Muscle layer of duodenum (tissue), 2 donors: ENCODE results near the gene TPRKB.
"Not testable (repeated sequence)": the region's sequence is repeated elsewhere in the genome, so short reads cannot be mapped to it uniquely, and the experiment has no call there.

Experiments used
- H3K27ac ChIP-seq: one replicate; pipeline ENCODE4 v1.7.0; 2013; ENCODE audit warnings: mild to moderate bottlenecking, low read length
- H3K27me3 ChIP-seq: one replicate; pipeline ENCODE4 v1.7.0; 2013; ENCODE audit warnings: low read depth, mild to moderate bottlenecking, control low read depth, low read length
- H3K36me3 ChIP-seq, 2 donors: one replicate each; pipeline ENCODE4 v1.7.0; 2013; ENCODE audit warnings: low read length in 2 of 2, control low read depth in 1 of 2, mild to moderate bottlenecking in 1 of 2; ENCODE audit not compliant: insufficient read depth in 2 of 2, control insufficient read depth in 1 of 2
- H3K4me1 ChIP-seq, 2 donors: one replicate each; pipeline ENCODE4 v1.7.0; 2013; ENCODE audit warnings: low read length in 2 of 2, mild to moderate bottlenecking in 2 of 2, control low read depth in 1 of 2, moderate library complexity in 1 of 2; ENCODE audit not compliant: insufficient read depth in 2 of 2, control insufficient read depth in 1 of 2
- H3K4me3 ChIP-seq, 2 donors: one replicate each; pipeline ENCODE4 v1.7.0; 2013; ENCODE audit warnings: low read length in 2 of 2, low read depth in 1 of 2, mild to moderate bottlenecking in 1 of 2
- H3K9me3 ChIP-seq, 2 donors: one replicate each; pipeline ENCODE4 v1.7.0; 2013; ENCODE audit warnings: low read length in 2 of 2, control low read depth in 1 of 2, mild to moderate bottlenecking in 1 of 2; ENCODE audit not compliant: control insufficient read depth in 1 of 2
- donor health status: healthy.

TPRKB gene

DNA sequence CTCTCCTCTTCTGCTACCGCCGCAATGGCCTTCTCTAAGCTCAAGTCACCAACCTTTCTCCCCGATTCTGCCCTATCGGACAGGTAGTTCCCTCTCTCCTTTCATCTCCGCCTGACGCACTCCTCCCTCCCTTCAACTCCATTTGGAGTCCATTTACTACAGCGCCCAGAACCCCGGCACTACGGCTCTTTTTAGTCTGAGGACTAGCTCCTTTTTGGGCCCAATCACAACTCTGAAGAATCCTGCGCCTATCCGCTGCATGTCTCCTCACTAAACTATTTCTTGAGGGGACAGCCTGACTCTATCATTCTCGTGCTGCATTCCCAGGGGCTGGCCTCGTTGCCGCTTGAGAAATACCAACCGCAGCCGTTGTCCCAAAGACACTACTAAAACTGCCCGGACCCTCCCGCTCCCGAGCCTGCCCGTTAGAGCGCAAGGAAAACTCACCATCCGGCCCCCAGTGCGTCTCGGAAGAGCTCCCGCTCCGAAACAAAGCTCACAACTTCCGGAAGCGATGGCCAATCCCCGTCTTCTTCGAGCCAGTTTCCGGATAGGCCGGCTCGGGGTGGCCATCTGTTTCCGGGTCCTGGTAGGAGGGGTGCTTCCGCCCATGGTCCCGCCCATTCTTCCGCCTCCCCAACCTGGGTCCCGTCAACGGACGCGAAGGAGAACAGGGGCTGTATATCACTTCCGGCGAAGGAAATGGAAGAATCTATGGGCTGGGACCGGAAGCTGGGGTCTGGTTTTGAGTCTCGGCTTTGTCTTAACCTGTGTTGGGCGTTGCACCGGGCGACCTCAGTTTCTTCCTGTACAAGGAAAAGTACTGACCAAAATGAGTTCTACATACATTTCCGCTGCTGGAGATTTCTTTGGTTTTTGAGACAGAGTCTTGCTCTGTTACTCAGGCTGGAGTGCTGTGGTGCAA is at the start of gene TPRKB:
Gene TPRKB (minus strand): TSS at position 491 of the 925 bp plus-strand sequence. CDS start 2,776 bp downstream, outside the sequence.
- Histone ChIP-seq H3K4me1 (peaks cover 5 to 9% of the 10 kb centered on the region in 2 donors), H3K9me3 (no peaks in the 10 kb centered on the region), H3K27me3 (no peaks in the 10 kb centered on the region), H3K27ac (peak within 1 kb of the TSS; percentile 76), H3K4me3 (peak within 1 kb of the TSS; percentile 79 to 100), H3K36me3 (peaks cover 16 to 24% of the 10 kb centered on the region in 2 donors)

DNA sequence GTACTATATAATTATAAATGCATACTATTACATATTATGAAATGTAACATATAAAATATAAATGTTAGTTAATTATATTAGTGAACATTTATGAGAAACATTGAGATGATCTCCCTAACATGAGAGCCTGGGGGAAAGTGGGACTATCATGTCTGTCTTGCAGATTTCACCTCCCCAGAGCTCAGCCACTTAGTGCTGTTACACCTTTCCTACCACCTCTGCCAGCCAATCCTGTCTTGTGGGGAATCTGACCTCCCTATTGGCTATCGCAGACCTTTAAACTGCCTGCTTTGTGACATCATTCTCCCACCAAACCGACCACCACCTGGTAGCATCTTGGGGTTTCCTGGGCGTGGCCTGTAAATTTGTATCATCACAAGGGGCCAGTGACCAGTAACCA is 46.7 kb upstream of the TPRKB start, which contains the start of gene C2orf78:
Gene C2orf78 (plus strand): TSS at position 301 of the 400 bp plus-strand sequence. CDS start 127 bp downstream, outside the sequence.
- not testable (repeated sequence) for H3K4me3 ChIP-seq, H3K4me1 ChIP-seq, H3K27me3 ChIP-seq, H3K27ac ChIP-seq, H3K36me3 ChIP-seq, H3K9me3 ChIP-seq

DNA sequence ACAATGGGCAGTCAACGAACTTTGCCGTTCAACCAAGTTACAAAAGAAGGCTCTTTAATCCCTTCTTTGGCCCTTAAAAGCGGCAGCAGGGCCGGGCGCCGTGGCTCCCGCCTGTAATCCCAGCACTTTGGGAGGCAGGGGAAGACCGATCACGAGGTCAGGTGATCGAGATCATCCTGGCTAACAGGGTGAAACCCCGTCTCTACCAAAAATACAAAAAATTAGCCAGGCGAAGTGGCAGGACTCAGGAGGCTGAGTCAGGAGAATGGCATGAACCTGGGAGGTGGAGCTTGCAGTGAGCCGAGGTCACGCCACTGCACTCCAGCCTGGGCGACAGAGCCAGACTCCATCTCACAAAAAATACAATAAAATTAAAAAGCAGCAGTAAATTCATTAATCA is 46.3 kb upstream of the TPRKB start:
- not testable (repeated sequence) for H3K36me3 ChIP-seq, H3K27ac ChIP-seq, H3K27me3 ChIP-seq, H3K4me3 ChIP-seq, H3K9me3 ChIP-seq
- peaks cover 3 to 11% of the 10 kb centered on the region in 2 donors for H3K4me1 ChIP-seq

GRCh38 chr2:73780237-73780582 is 43.1 kb upstream of the TPRKB start:
- Histone ChIP-seq H3K9me3 (no peaks in the 10 kb centered on the region), H3K27me3 (no peaks in the 10 kb centered on the region), H3K4me3 (peak overlapping the region; percentile 98 to 100), H3K36me3 (peaks cover 10 to 11% of the 10 kb centered on the region in 2 donors), H3K4me1 (peaks cover 11 to 20% of the 10 kb centered on the region in 2 donors), H3K27ac (peak overlapping the region; percentile 97)

DNA sequence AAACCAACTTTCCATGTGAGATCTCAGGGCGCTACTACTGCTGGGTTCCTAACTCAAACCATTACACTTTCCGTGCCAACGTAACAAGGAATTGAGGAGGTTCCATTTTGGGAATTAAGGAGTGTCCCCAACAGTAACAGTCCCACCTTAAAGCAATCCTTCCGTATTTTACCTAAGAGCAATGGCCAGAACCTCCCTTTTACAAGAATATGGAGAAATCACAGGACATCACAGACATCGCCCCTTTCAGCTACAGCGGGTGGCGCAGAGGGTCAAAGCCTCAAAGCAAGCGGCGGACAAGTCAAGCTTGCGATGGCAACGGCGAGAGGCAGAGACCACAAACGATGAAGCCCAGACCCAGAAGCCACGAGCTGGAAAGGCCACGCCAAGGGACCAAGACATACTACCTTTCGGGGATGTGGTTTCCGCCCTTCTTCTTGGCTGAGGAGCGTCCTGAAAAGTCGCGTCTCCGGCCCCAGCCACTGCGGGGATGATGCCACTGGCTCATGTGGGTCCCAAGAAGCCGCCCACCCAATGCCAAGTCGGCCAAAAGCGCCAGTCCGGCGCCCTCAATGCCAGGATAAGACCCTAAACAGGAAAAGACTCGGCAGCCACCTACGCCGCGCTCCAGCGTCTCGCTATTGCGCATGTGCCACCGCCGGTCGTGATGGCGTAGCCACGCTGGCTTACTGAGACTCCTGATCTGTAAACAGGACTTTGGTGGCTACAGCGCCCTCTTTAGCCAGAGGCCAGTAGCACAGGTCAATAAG is 42.5 kb upstream of the TPRKB start, which contains the start of gene DUSP11:
Gene DUSP11 (minus strand): TSS at position 637 of the 770 bp plus-strand sequence. CDS start 129 bp downstream, at position 508.
- Histone ChIP-seq H3K4me1 (peaks cover 11 to 20% of the 10 kb centered on the region in 2 donors), H3K27ac (peak within 1 kb of the TSS; percentile 97), H3K36me3 (peaks cover 11 to 15% of the 10 kb centered on the region in 2 donors), H3K27me3 (no peaks in the 10 kb centered on the region), H3K4me3 (peak within 1 kb of the TSS; percentile 98 to 100), H3K9me3 (no peaks in the 10 kb centered on the region)

DNA sequence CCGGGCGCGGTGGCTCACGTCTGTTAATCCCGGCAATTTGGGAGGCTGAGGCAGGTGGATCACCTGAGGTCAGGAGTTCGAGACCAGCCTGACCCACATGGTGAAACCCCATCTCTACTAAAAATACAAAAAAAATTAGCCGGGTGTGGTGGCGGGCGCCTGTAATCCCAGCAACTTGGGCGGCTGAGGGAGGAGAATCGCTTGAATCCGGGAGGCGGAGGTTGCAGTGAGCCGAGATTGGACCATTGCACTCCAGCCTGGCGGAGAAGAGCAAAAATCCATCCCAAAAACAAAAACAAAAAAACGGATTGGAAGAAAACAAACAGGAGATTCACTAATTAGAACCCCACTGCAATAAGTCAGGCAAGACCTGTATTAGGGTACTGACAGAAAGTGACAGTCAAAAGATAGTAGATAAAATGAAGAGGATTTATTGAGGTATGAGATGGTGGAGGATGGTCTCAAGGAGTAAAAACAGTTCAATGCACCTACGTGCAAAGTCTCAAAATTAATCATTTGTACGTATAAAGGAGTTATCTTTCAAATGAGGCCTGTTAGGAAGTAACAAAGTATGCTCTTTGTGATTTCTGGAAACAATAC is 41.8 kb upstream of the TPRKB start:
- Histone ChIP-seq H3K4me1 (peaks cover 11 to 20% of the 10 kb centered on the region in 2 donors), H3K27ac (peak overlapping the region; percentile 97), H3K4me3 (peak overlapping the region; percentile 98 to 100), H3K36me3 (peaks cover 17 to 22% of the 10 kb centered on the region in 2 donors)
- H3K27me3 ChIP-seq, H3K9me3 ChIP-seq: not testable (repeated sequence)

GRCh38 chr2:73776869-73777519 is 39.8 kb upstream of the TPRKB start:
- peaks cover 11 to 20% of the 10 kb centered on the region in 2 donors for H3K4me1 ChIP-seq
- no peaks in the 10 kb centered on the region for H3K27me3 ChIP-seq
- no peak overlapping the region for H3K27ac ChIP-seq
- H3K36me3 ChIP-seq = peaks cover 28 to 39% of the 10 kb centered on the region in 2 donors
- no peaks in the 10 kb centered on the region for H3K9me3 ChIP-seq
- no peak overlapping the region for H3K4me3 ChIP-seq

GRCh38 chr2:73776381-73776780 is 39.2 kb upstream of the TPRKB start:
- peaks cover 11 to 20% of the 10 kb centered on the region in 2 donors for H3K4me1 ChIP-seq
- no peak overlapping the region for H3K27ac ChIP-seq
- no peaks in the 10 kb centered on the region for H3K9me3 ChIP-seq
- no peaks in the 10 kb centered on the region for H3K27me3 ChIP-seq
- peaks cover 31 to 40% of the 10 kb centered on the region in 2 donors for H3K36me3 ChIP-seq
- H3K4me3 ChIP-seq = no peak overlapping the region

DNA sequence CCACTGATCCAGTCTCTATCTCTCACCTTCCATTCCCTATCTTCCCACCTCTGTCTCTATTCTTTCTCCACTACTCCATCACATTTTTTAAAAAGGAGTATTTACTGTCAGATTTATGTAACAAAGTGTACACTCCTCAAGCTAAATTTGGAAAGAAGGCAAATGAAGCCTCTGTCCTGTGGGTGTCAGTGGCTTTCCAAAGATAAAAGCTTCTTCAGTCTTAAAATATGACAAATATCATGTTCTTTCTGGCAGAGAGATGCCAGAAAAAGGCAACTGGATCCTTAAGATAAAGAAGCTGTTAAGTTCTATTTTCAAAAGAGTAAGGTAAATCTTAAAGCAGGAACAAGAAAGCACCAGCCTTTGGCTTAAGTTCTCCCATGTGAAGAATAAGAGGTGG is 35.7 kb upstream of the TPRKB start:
- Histone ChIP-seq H3K27me3 (no peaks in the 10 kb centered on the region), H3K36me3 (peaks cover 57 to 60% of the 10 kb centered on the region in 2 donors), H3K4me1 (peaks cover 5% of the 10 kb centered on the region in 2 donors), H3K27ac (no peak overlapping the region), H3K4me3 (no peak overlapping the region), H3K9me3 (no peaks in the 10 kb centered on the region)

- Histone ChIP-seq H3K4me1 (no peaks in the 10 kb centered on the region), H3K9me3 (no peaks in the 10 kb centered on the region), H3K27me3 (no peaks in the 10 kb centered on the region), H3K36me3 (peaks cover 63 to 64% of the 10 kb centered on the region in 2 donors), H3K4me3 (no peak overlapping the region), H3K27ac (no peak overlapping the region)
Measured at GRCh38 chr2:73770725-73771124, 33.6 kb upstream of the TPRKB start.
